ENCODE measurements around the gene PDE4D. TPM values are rescaled to one million over a fixed set of nuclear protein-coding genes. Genes with fewer than 3 reads are reported as not detected.

PDE4D gene
- total RNA-seq, 1 experiment from 2014 or later: 2.4 TPM

DNA sequence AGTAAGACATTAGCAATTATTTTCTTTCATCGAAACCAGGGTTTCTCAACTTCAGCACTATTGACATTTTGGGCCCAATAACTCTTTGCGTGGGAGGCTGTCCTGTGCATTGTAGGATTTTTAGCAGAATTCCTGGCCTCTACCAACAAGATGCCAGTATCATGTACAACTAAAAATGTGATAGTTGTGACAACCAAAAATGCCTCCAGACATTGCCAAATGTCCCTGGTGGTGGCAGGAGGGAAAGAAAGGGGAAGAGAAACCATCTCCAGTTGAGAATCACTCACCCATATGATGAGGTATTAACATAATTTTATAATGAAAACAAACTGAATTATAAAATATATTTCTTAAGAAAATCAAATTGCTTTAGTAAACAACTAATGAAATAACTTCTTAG, 904.6 kb downstream of the PDE4D start:
- ChIA-PET POLR2A (no interaction called here), CTCF (no interaction called here)
- intact Hi-C loops (cut with micrococcal nuclease; ENCODE audit: unreplicated experiment): no loop called here

DNA sequence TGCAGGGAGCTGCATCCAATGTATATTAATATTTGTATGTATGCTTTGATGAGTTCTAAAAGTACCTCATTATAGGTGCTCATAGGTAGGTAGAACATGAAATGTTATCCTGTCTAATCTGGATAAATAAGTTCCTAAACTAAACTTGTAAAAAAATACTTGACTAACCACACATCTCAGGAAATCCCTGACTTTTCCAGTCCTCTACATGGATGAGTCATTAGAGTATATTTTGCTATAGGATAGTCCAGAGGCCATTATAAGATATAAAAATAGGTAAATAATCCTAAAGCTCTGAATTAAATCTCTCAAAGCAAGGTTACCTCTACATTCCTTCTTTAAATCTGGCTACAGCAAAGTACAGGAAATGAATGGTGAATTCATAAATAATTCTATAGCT, 906.3 kb downstream of the PDE4D start:
- no peak for ATAC-seq
- Histone ChIP-seq H3K27me3 (ENCODE audit: control insufficient read depth, insufficient read depth, low read length) (no peaks in the 10 kb centered on the region), H3K9me3 (ENCODE audit: control insufficient read depth, insufficient read depth, low read depth, low read length) (no peaks in the 10 kb centered on the region), H3K4me1 (ENCODE audit: control insufficient read depth, insufficient read depth, low read length) (no peaks in the 10 kb centered on the region), H3K4me3 (ENCODE audit: low read depth in 2 of 2, low read length in 2 of 2) (no peak overlapping the region), H3K27ac (ENCODE audit: low read length) (no peak overlapping the region), H3K36me3 (ENCODE audit: control insufficient read depth, insufficient read depth, low read length) (no peaks in the 10 kb centered on the region)
- in situ Hi-C loops (cut with HindIII; ENCODE audit: low pct_unique_long_range_greater_than_20kb, low sequenced_read_pairs): no loop called here
- intact Hi-C loops (cut with micrococcal nuclease; ENCODE audit: unreplicated experiment): no loop called here
- DNase-seq (ENCODE audit: low read depth, low spot score): no peak
- POLR2A ChIA-PET: interaction anchor here (0.6 kb wide), 1 partner anchor 11 kb away, joined by 3 read pairs; no protein-coding TSS in a partner anchor
- no TSS peak for BruUV-seq (replicated peaks)
- CTCF ChIA-PET: no interaction called here
- no peak for TF ChIP-seq TCF7L2 (IDR thresholded peaks at IDR 0.05; ENCODE audit: low read depth, low read length)
- no peak for TF ChIP-seq REST (IDR thresholded peaks at IDR 0.05; ENCODE audit: insufficient read depth in 1 of 2, low read depth in 2 of 2, low read length in 1 of 2)
- TF ChIP-seq, protein P1, sequence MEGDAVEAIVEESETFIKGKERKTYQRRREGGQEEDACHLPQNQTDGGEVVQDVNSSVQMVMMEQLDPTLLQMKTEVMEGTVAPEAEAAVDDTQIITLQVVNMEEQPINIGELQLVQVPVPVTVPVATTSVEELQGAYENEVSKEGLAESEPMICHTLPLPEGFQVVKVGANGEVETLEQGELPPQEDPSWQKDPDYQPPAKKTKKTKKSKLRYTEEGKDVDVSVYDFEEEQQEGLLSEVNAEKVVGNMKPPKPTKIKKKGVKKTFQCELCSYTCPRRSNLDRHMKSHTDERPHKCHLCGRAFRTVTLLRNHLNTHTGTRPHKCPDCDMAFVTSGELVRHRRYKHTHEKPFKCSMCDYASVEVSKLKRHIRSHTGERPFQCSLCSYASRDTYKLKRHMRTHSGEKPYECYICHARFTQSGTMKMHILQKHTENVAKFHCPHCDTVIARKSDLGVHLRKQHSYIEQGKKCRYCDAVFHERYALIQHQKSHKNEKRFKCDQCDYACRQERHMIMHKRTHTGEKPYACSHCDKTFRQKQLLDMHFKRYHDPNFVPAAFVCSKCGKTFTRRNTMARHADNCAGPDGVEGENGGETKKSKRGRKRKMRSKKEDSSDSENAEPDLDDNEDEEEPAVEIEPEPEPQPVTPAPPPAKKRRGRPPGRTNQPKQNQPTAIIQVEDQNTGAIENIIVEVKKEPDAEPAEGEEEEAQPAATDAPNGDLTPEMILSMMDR (IDR thresholded peaks at IDR 0.05): no peak
- TF ChIP-seq POLR2AphosphoS5 (IDR thresholded peaks at IDR 0.05; ENCODE audit: low read depth, low read length): no peak
- TF ChIP-seq SIN3A (IDR thresholded peaks at IDR 0.05; ENCODE audit: borderline replicate concordance, insufficient read depth, low read depth, low read length): no peak

More for the DNA sequence above, 904.6 kb downstream of the PDE4D start:
- Histone ChIP-seq H3K36me3 (ENCODE audit: control insufficient read depth, insufficient read depth, low read length) (no peaks in the 10 kb centered on the region), H3K27ac (ENCODE audit: low read length) (no peak overlapping the region), H3K27me3 (ENCODE audit: control insufficient read depth, insufficient read depth, low read length) (no peaks in the 10 kb centered on the region), H3K4me1 (ENCODE audit: control insufficient read depth, insufficient read depth, low read length) (no peaks in the 10 kb centered on the region), H3K9me3 (ENCODE audit: control insufficient read depth, insufficient read depth, low read depth, low read length) (no peaks in the 10 kb centered on the region), H3K4me3 (ENCODE audit: low read depth in 2 of 2, low read length in 2 of 2) (no peak overlapping the region)
- ATAC-seq (no peak), DNase-seq (ENCODE audit: low read depth, low spot score) (no peak)
- TF ChIP-seq TCF7L2 (IDR thresholded peaks at IDR 0.05; ENCODE audit: low read depth, low read length): no peak
- no peak for TF ChIP-seq REST (IDR thresholded peaks at IDR 0.05; ENCODE audit: insufficient read depth in 1 of 2, low read depth in 2 of 2, low read length in 1 of 2)
- TF ChIP-seq, protein P1 (IDR thresholded peaks at IDR 0.05): no peak
- in situ Hi-C loops (cut with HindIII; ENCODE audit: low pct_unique_long_range_greater_than_20kb, low sequenced_read_pairs): no loop called here
- no TSS peak for BruUV-seq (replicated peaks)
